HL-60 (cell line): ENCODE results near the gene TMEM95.

Experiments used
- CTCF ChIP-seq: IDR thresholded peaks from one replicate; pipeline ENCODE4 v1.5.1; 2011; ENCODE audit warnings: low read length, control low read depth, inconsistent platforms; ENCODE audit not compliant: insufficient read depth
- GABPA ChIP-seq: IDR thresholded peaks from 2 replicates; pipeline ENCODE4 v1.6.1; 2012; ENCODE audit warnings: low read depth
- POLR2AphosphoS5 ChIP-seq: IDR thresholded peaks from 2 replicates; pipeline ENCODE4 v1.6.1; 2012; ENCODE audit warnings: low read depth
- REST ChIP-seq: IDR thresholded peaks from 2 replicates; pipeline ENCODE4 v1.6.1; 2012; ENCODE audit warnings: low read depth; ENCODE audit not compliant: insufficient replicate concordance

GRCh38 chr17:7379134-7379533 is 24.2 kb downstream of the TMEM95 start:
- TF ChIP-seq CTCF (no peak), POLR2AphosphoS5 (no peak), REST (no peak), GABPA (no peak)
